Endodermal cell (in vitro differentiated cells): ENCODE measurements around the gene SYNE1. TPM values are rescaled to one million over a fixed set of nuclear protein-coding genes. Genes with fewer than 3 reads are reported as not detected.
A peak's percentile ranks its signal among the peaks of the same experiment; 100 is the strongest.

ENCODE experiments used
- DNase-seq: peaks from one replicate; pipeline ENCODE4 v3.0.0-alpha.2; 2017
- H3K27ac ChIP-seq: 2 replicates; pipeline ENCODE4 v1.5.1; 2013; ENCODE audit warnings: mild to moderate bottlenecking, low read depth, low read length, moderate library complexity
- H3K27me3 ChIP-seq: 2 replicates; pipeline ENCODE4 v1.6.1; 2013; ENCODE audit warnings: mild to moderate bottlenecking, low read length, moderate library complexity; ENCODE audit not compliant: insufficient read depth, control insufficient read depth, poor library complexity, severe bottlenecking
- H3K36me3 ChIP-seq: 2 replicates; pipeline ENCODE4 v1.7.0; 2013; ENCODE audit warnings: mild to moderate bottlenecking, low read length, moderate library complexity; ENCODE audit not compliant: control insufficient read depth, insufficient read depth
- H3K4me1 ChIP-seq: one replicate; pipeline ENCODE4 v1.7.0; 2013; ENCODE audit warnings: low read length; ENCODE audit not compliant: control insufficient read depth, insufficient read depth
- H3K4me3 ChIP-seq: 2 replicates; pipeline ENCODE4 v1.5.1; 2013; ENCODE audit warnings: mild to moderate bottlenecking, low read length, moderate library complexity
- H3K9ac ChIP-seq: 2 replicates; pipeline ENCODE4 v1.6.1; 2013; ENCODE audit warnings: mild to moderate bottlenecking, low read length, moderate library complexity; ENCODE audit not compliant: poor library complexity, severe bottlenecking; ENCODE audit errors: extremely low read depth
- H3K9me3 ChIP-seq: 2 replicates; pipeline ENCODE4 v1.6.1; 2013; ENCODE audit warnings: mild to moderate bottlenecking, low read length, moderate library complexity; ENCODE audit not compliant: control insufficient read depth
- H3K27ac Mint-ChIP-seq: 2 replicates; pipeline ENCODE4 v1.8.0; 2020; ENCODE audit warnings: mixed read lengths
- H3K27me3 Mint-ChIP-seq: 2 replicates; pipeline ENCODE4 v1.8.0; 2021; ENCODE audit warnings: mild to moderate bottlenecking, mixed read lengths; ENCODE audit not compliant: insufficient read depth
- H3K36me3 Mint-ChIP-seq: 2 replicates; pipeline ENCODE4 v1.8.0; 2020; ENCODE audit warnings: low read depth, mixed read lengths
- H3K4me1 Mint-ChIP-seq: 2 replicates; pipeline ENCODE4 v1.8.0; 2020; ENCODE audit warnings: mixed read lengths
- H3K4me3 Mint-ChIP-seq: 2 replicates; pipeline ENCODE4 v1.8.0; 2020; ENCODE audit warnings: mild to moderate bottlenecking, moderate library complexity, mixed read lengths
- H3K9me3 Mint-ChIP-seq: 2 replicates; pipeline ENCODE4 v1.8.0; 2020; ENCODE audit warnings: mild to moderate bottlenecking, mixed read lengths
- CTCF ChIP-seq: fragments of 200-600 bp; sonication (generic); conservative IDR thresholded peaks from 2 replicates; pipeline ENCODE4 v1.5.0; 2021; ENCODE audit warnings: antibody characterized with exemption, mild to moderate bottlenecking
- WGBS, 2 experiments: methylation state at CpG; one replicate each; pipeline versions ENCODE4 v1.1.5 to v1.1.7; 2013; ENCODE audit warnings: missing lambda C conversion rate in 2 of 2, mixed read lengths in 1 of 2; ENCODE audit not compliant: insufficient coverage in 1 of 2, insufficient read length in 1 of 2; 5-methylcytosine and 5-hydroxymethylcytosine counted together
- total RNA-seq, 2 donors: library from RNA; stranded (reverse); fragmentation: NEBNext Ultra II Directional in 1 of 2; extraction: Animal tissue kit (Norgen Biotek cat#: 25700) in 1 of 2; gene quantifications; 2 replicates in 1 of 2; 3 replicates in 1 of 2; pipeline ENCODE4 v1.2.1, GENCODE V29; 2021

The SYNE1 gene
- total RNA-seq, 2 donors from 2014 or later: 7.9 to 9.5 TPM

- WGBS, 2 experiments: 33 to 35% methylated on average over 4 to 8 of the region's 8 CpGs
- peak overlapping the region; percentile 39 for H3K27ac Mint-ChIP-seq
- H3K27ac ChIP-seq: no peak overlapping the region
- TF ChIP-seq CTCF: peak; percentile 89
- H3K36me3 ChIP-seq: no peaks in the 10 kb centered on the region
- peaks cover 24% of the 10 kb centered on the region for H3K27me3 Mint-ChIP-seq
- H3K4me3 Mint-ChIP-seq: no peak overlapping the region
- no peaks in the 10 kb centered on the region for H3K4me1 ChIP-seq
- no peak overlapping the region for H3K9ac ChIP-seq
- H3K27me3 ChIP-seq: peaks cover 19% of the 10 kb centered on the region
- no peaks in the 10 kb centered on the region for H3K9me3 Mint-ChIP-seq
- H3K36me3 Mint-ChIP-seq: no peaks in the 10 kb centered on the region
- no peaks in the 10 kb centered on the region for H3K9me3 ChIP-seq
- H3K4me3 ChIP-seq: no peak overlapping the region
- peaks cover 4% of the 10 kb centered on the region for H3K4me1 Mint-ChIP-seq
- DNase-seq: peak; percentile 94
These were observed 5.6 kb upstream of the SYNE1 start for GRCh38 chr6:152642578-152643375.

- no peak for TF ChIP-seq CTCF
- H3K4me1 ChIP-seq: no peaks in the 10 kb centered on the region
- Mint-ChIP-seq H3K27me3 (peaks cover 62% of the 10 kb centered on the region), H3K4me3 (peak overlapping the region; percentile 76), H3K4me1 (peaks cover 13% of the 10 kb centered on the region), H3K9me3 (no peaks in the 10 kb centered on the region), H3K36me3 (no peaks in the 10 kb centered on the region), H3K27ac (peak overlapping the region; percentile 40)
- no peaks in the 10 kb centered on the region for H3K36me3 ChIP-seq
- peak overlapping the region; percentile 91 for H3K4me3 ChIP-seq
- no peaks in the 10 kb centered on the region for H3K9me3 ChIP-seq
- DNase-seq: peak; percentile 79
- no peak overlapping the region for H3K27ac ChIP-seq
- WGBS, 2 experiments: 0% methylated on average over 12 to 72 of the region's 72 CpGs
- H3K9ac ChIP-seq: peak overlapping the region; percentile 28
- H3K27me3 ChIP-seq: peaks cover 49% of the 10 kb centered on the region
These were observed 410 bp downstream of the SYNE1 start for GRCh38 chr6:152636609-152637295.

- Mint-ChIP-seq H3K9me3 (no peaks in the 10 kb centered on the region), H3K27ac (peak overlapping the region; percentile 40), H3K27me3 (peaks cover 65% of the 10 kb centered on the region), H3K4me1 (peaks cover 13% of the 10 kb centered on the region), H3K4me3 (peak overlapping the region; percentile 76), H3K36me3 (no peaks in the 10 kb centered on the region)
- Histone ChIP-seq H3K9me3 (no peaks in the 10 kb centered on the region), H3K27ac (no peak overlapping the region), H3K4me1 (no peaks in the 10 kb centered on the region), H3K27me3 (peaks cover 49% of the 10 kb centered on the region), H3K4me3 (peak overlapping the region; percentile 91), H3K36me3 (no peaks in the 10 kb centered on the region), H3K9ac (peak overlapping the region; percentile 28)
- TF ChIP-seq CTCF: no peak
- peak; percentile 72 for DNase-seq
- 0 to 3% methylated on average over 3 to 20 of the region's 20 CpGs for WGBS, 2 experiments
These were observed 1.0 kb downstream of the SYNE1 start for GRCh38 chr6:152636021-152636608.
